Gastroesophageal sphincter (tissue), 4 donors: Measurements from ENCODE around the gene WDSUB1. TPM values are rescaled to one million over a fixed set of nuclear protein-coding genes. Genes with fewer than 3 reads are reported as not detected.

Experiments
- ATAC-seq: fragments of 150-250 bp; one replicate; pipeline ENCODE4 v1.9.1; 2016; ENCODE audit warnings: mild to moderate bottlenecking, moderate library complexity
- H3K27ac ChIP-seq, 4 donors: fragments of 200-600 bp; sonication (generic) in 3 of 4; 1 replicate in 3 of 4; 2 replicates in 1 of 4; pipeline ENCODE4 v1.5.1; 2016 to 2019
- H3K27me3 ChIP-seq: fragments of 200-600 bp; sonication (generic); one replicate; pipeline ENCODE4 v1.5.1; 2019
- H3K36me3 ChIP-seq, 2 donors: fragments of 200-600 bp; sonication (generic); one replicate each; pipeline ENCODE4 v1.5.1; 2019; ENCODE audit warnings: control low read depth in 1 of 2
- H3K4me1 ChIP-seq, 3 donors: fragments of 200-600 bp; sonication (generic); 1 replicate in 2 of 3; 2 replicates in 1 of 3; pipeline ENCODE4 v1.5.1; 2016 to 2019; ENCODE audit warnings: control low read depth in 2 of 3
- H3K4me3 ChIP-seq, 2 donors: fragments of 200-600 bp; sonication (generic); one replicate each; pipeline ENCODE4 v1.5.1; 2019; ENCODE audit warnings: mild to moderate bottlenecking in 1 of 2, moderate library complexity in 1 of 2
- H3K9me3 ChIP-seq, 3 donors: fragments of 200-600 bp; sonication (generic); one replicate each; pipeline ENCODE4 v1.5.1; 2017 to 2019; ENCODE audit warnings: control low read depth in 2 of 3
- CTCF ChIP-seq, 4 experiments: fragments of 200-600 bp in 2 of 4; fragments of 450-650 bp in 2 of 4; sonication (generic) in 1 of 4; IDR thresholded peaks; one replicate each; pipeline ENCODE4 v1.5.1; 2017 to 2019; ENCODE audit warnings: antibody characterized with exemption in 4 of 4, mild to moderate bottlenecking in 2 of 4, moderate library complexity in 2 of 4
- EP300 ChIP-seq: sonication (generic); formaldehyde crosslinking; IDR thresholded peaks from one replicate; pipeline ENCODE4 v1.6.1; 2017; ENCODE audit warnings: antibody characterized with exemption, mild to moderate bottlenecking
- POLR2A ChIP-seq, 2 donors: fragments of 450-650 bp; IDR thresholded peaks; one replicate each; pipeline ENCODE4 v1.6.1; 2017; ENCODE audit warnings: antibody characterized with exemption in 2 of 2, mild to moderate bottlenecking in 2 of 2, moderate library complexity in 1 of 2
- POLR2AphosphoS5 ChIP-seq: sonication (generic); formaldehyde crosslinking; IDR thresholded peaks from one replicate; pipeline ENCODE4 v1.6.1; 2017; ENCODE audit warnings: antibody characterized with exemption
- WGBS, 2 donors: methylation state at CpG; one replicate each; pipeline ENCODE4 v1.1.5; 2018; ENCODE audit warnings: low coverage in 1 of 2; 5-methylcytosine and 5-hydroxymethylcytosine counted together
- total RNA-seq, 4 donors: library from RNA; depleted of rRNA; stranded (reverse); fragments of >200 nt; gene quantifications; one replicate each; pipeline ENCODE4 v1.1.0, GENCODE V29; 2016

Gene WDSUB1
- total RNA-seq, 4 donors from 2014 or later: 5.3 to 11.1 (median 5.9) TPM

- H3K9me3 ChIP-seq: no peaks in the 10 kb centered on the region
- H3K36me3 ChIP-seq: peaks cover 0 to 62% of the 10 kb centered on the region in 2 donors
- ATAC-seq: no peak
- no peaks in the 10 kb centered on the region for H3K27me3 ChIP-seq
- peaks cover 0 to 16% (median 10%) of the 10 kb centered on the region in 3 donors for H3K4me1 ChIP-seq
- TF ChIP-seq POLR2A (IDR thresholded peaks at IDR 0.05) (no peak), POLR2AphosphoS5 (no peak), CTCF (IDR thresholded peaks at IDR 0.05) (no peak), EP300 (no peak)
- H3K27ac ChIP-seq: no peak overlapping the region
- 72 to 86% methylated on average over 6 of the region's 6 CpGs for WGBS, 2 donors
- no peak overlapping the region for H3K4me3 ChIP-seq
These were observed 79.6 kb downstream of the WDSUB1 start for GRCh38 chr2:159206736-159207380.

GRCh38 chr2:159204381-159205144 lies 81.9 kb downstream of the WDSUB1 start:
- 89% methylated on average over 8 to 12 of the region's 15 CpGs for WGBS, 2 donors
- H3K27me3 ChIP-seq: no peaks in the 10 kb centered on the region
- peaks cover 0 to 33% (median 22%) of the 10 kb centered on the region in 3 donors for H3K4me1 ChIP-seq
- H3K27ac ChIP-seq: no peak overlapping the region
- no peaks in the 10 kb centered on the region for H3K9me3 ChIP-seq
- no peak overlapping the region for H3K4me3 ChIP-seq
- TF ChIP-seq CTCF (IDR thresholded peaks at IDR 0.05): no peak
- TF ChIP-seq POLR2AphosphoS5: no peak
- TF ChIP-seq POLR2A (IDR thresholded peaks at IDR 0.05): no peak
- no peak for TF ChIP-seq EP300
- no peak for ATAC-seq
- H3K36me3 ChIP-seq: peaks cover 0 to 68% of the 10 kb centered on the region in 2 donors

- WGBS, 2 donors: 27 to 89% methylated on average over 2 to 3 of the region's 4 CpGs
- peak; percentile 82 for ATAC-seq
- H3K4me1 ChIP-seq: peaks cover 0 to 33% (median 22%) of the 10 kb centered on the region in 3 donors
- H3K4me3 ChIP-seq: no peak overlapping the region
- TF ChIP-seq POLR2A (IDR thresholded peaks at IDR 0.05): no peak
- TF ChIP-seq POLR2AphosphoS5: peak; percentile 53
- peak in 1 of 4 experiments; percentile 18 for TF ChIP-seq CTCF (IDR thresholded peaks at IDR 0.05)
- TF ChIP-seq EP300: no peak
- no peaks in the 10 kb centered on the region for H3K9me3 ChIP-seq
- H3K27ac ChIP-seq: peak overlapping the region in 3 of 4 donors; percentile 5 to 56 (median 7)
- no peaks in the 10 kb centered on the region for H3K27me3 ChIP-seq
- peaks cover 0 to 73% of the 10 kb centered on the region in 2 donors for H3K36me3 ChIP-seq
These were observed 83.9 kb downstream of the WDSUB1 start for GRCh38 chr2:159202568-159203071.

- H3K27ac ChIP-seq: peak overlapping the region in 3 of 4 donors; percentile 19 to 56 (median 33)
- peaks cover 0 to 33% (median 22%) of the 10 kb centered on the region in 3 donors for H3K4me1 ChIP-seq
- peaks cover 0 to 78% of the 10 kb centered on the region in 2 donors for H3K36me3 ChIP-seq
- no peak for ATAC-seq
- TF ChIP-seq CTCF (IDR thresholded peaks at IDR 0.05) (no peak), POLR2AphosphoS5 (no peak), POLR2A (IDR thresholded peaks at IDR 0.05) (no peak), EP300 (no peak)
- H3K9me3 ChIP-seq: no peaks in the 10 kb centered on the region
- no peak overlapping the region for H3K4me3 ChIP-seq
- no peaks in the 10 kb centered on the region for H3K27me3 ChIP-seq
- WGBS, 2 donors: 43 to 49% methylated on average over 5 to 7 of the region's 8 CpGs
These were observed 85.0 kb downstream of the WDSUB1 start for GRCh38 chr2:159201360-159202063.
